IMR-90 (cell line): ENCODE data around the gene SMTN.

Source experiments
- CEBPB ChIP-seq: IDR thresholded peaks from 2 replicates; pipeline ENCODE4 v1.6.1; 2012; ENCODE audit warnings: low read depth, low read length, improper control_type of control experiment
- FOS ChIP-seq: fragments of 150-350 bp; IDR thresholded peaks from 2 replicates; pipeline ENCODE4 v1.6.1; 2016; ENCODE audit warnings: low read depth, low read length
- POLR2A ChIP-seq: IDR thresholded peaks from 2 replicates; pipeline ENCODE4 v1.6.1; 2012; ENCODE audit warnings: mild to moderate bottlenecking, low read depth, low read length
- RCOR1 ChIP-seq: IDR thresholded peaks from 2 replicates; pipeline ENCODE4 v1.6.1; 2012; ENCODE audit warnings: mild to moderate bottlenecking, low read length, improper control_type of control experiment; ENCODE audit not compliant: insufficient replicate concordance
- TF ChIP-seq, protein P1 (sequence below): conservative IDR thresholded peaks from 2 replicates; pipeline ENCODE4 v1.5.1; 2012; ENCODE audit warnings: mild to moderate bottlenecking, low read depth, low read length, improper control_type of control experiment

DNA sequence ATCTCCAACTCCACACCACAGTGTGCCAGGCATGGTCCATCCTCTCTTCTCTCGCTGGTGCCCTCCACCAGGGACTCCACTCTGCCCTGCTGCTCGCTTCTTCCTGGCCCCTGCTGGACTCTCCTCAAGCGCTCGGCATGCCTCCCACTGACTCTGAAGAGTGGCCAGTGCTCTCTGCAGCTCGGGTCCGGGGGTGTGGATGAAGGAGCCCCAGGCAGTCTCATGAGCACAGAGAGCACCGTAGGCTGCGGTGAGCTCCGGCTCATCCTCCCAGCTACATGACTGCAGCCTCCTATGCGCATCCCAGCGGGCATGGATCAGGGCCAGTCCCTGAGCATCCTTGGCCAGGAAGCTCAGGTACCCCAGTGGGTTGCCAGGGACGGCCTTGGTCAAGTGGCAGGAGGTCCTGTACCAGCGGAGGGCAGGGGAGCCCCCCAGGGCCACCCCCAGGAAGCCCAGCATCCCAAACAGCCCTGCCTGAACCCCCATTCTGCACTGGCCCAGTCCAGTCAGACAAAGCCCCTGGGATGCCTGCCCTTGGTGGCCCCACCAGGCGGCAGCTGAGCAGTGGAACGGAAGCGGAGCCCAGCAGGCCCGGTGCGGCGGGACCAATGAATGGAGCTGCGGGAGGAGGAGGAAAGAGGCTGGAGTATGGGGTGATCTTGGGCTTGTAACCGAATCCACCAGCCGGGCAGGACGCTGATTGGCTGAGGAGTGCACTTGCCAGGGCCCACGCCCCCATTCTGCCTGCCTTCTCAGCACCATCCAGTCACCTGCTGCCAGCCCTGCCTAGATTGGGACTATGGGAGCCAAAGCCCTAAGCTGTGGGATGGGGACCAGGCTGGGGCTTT is 59.0 kb downstream of the SMTN start, which contains the start of gene PLA2G3:
- TF ChIP-seq, protein P1, sequence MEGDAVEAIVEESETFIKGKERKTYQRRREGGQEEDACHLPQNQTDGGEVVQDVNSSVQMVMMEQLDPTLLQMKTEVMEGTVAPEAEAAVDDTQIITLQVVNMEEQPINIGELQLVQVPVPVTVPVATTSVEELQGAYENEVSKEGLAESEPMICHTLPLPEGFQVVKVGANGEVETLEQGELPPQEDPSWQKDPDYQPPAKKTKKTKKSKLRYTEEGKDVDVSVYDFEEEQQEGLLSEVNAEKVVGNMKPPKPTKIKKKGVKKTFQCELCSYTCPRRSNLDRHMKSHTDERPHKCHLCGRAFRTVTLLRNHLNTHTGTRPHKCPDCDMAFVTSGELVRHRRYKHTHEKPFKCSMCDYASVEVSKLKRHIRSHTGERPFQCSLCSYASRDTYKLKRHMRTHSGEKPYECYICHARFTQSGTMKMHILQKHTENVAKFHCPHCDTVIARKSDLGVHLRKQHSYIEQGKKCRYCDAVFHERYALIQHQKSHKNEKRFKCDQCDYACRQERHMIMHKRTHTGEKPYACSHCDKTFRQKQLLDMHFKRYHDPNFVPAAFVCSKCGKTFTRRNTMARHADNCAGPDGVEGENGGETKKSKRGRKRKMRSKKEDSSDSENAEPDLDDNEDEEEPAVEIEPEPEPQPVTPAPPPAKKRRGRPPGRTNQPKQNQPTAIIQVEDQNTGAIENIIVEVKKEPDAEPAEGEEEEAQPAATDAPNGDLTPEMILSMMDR = 0 out of 2 replicates have a peak, but pooled peaks have one; percentile 4
- no peak for TF ChIP-seq POLR2A
- no peak for TF ChIP-seq RCOR1
- no peak for TF ChIP-seq FOS
- no peak for TF ChIP-seq CEBPB
